Measurements from ENCODE around the gene ASTL.

DNA sequence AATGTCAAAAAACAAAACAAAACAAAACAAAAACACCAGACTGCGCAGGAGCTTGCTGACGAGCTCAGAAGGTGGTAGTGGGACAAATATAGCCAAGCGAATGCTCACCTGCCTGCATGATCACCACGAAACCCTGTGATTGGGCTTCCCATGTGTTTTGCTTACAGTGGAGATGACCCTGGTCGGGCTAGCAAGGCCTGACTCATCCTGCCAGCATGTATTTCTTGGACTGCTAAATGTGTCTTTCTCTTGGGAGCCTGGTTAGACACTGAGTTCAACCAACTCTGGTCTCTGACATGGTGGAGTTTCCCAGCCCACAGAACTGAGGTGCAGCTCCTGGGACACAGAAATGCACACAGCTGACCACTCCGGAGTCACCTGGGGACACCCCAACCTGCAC, 37.6 kb upstream of the ASTL start:
- TF ChIP-seq, protein P1, sequence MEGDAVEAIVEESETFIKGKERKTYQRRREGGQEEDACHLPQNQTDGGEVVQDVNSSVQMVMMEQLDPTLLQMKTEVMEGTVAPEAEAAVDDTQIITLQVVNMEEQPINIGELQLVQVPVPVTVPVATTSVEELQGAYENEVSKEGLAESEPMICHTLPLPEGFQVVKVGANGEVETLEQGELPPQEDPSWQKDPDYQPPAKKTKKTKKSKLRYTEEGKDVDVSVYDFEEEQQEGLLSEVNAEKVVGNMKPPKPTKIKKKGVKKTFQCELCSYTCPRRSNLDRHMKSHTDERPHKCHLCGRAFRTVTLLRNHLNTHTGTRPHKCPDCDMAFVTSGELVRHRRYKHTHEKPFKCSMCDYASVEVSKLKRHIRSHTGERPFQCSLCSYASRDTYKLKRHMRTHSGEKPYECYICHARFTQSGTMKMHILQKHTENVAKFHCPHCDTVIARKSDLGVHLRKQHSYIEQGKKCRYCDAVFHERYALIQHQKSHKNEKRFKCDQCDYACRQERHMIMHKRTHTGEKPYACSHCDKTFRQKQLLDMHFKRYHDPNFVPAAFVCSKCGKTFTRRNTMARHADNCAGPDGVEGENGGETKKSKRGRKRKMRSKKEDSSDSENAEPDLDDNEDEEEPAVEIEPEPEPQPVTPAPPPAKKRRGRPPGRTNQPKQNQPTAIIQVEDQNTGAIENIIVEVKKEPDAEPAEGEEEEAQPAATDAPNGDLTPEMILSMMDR (conservative IDR thresholded peaks at IDR 0.05; ENCODE audit: low read length), result no peak
- no peak for TF ChIP-seq EZH2phosphoT487 (IDR thresholded peaks at IDR 0.05; ENCODE audit: borderline replicate concordance, low read depth, low read length)
